ENCODE data around the gene CD9. TPM values are rescaled to one million over a fixed set of nuclear protein-coding genes. Genes with fewer than 3 reads are reported as not detected.

CD9 gene
- total and polyA plus RNA-seq, 2 donors (not counting 1 experiment from before 2014, with no cell fraction given): 7.2 to 12.8 TPM

DNA sequence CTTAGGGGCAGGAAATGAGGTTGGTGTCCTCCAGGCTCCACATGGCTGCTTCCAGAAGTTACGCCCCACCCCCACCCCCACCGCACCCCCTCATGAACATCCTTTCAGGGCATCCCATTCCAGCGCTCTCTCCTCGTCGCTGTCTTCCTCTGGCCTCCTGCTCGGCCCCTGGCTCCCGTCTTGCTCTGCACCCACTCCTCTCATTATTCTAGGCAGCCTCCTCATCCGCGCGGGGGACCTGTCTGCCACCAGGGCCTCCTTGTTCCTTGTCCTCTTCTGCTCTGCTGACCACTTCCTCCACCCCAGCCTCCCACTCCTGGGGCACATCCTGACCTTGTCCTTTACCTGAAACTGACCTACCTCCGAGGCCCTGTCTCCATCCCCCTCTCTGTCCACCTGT is 80.5 kb downstream of the CD9 start:
- no peak overlapping the region for H3K4me3 ChIP-seq (ENCODE audit: control extremely low read depth in 1 of 5, extremely low read depth in 1 of 5, insufficient read depth in 1 of 5, low read depth in 2 of 5, low read length in 4 of 5)
- intact Hi-C loops (cut with micrococcal nuclease): no loop called here
- H2AFZ ChIP-seq (ENCODE audit: insufficient read depth, low read depth, low read length, poor library complexity, severe bottlenecking): no peak overlapping the region
- ChIA-PET CTCF (interaction anchor here (0.6 to 8.2 kb wide), 3 partner anchors 84 to 293 kb away, joined by 4 to 127 read pairs (median 13); partner anchors contain the start of gene CD9), POLR2A (no interaction called here)
- H4K20me1 ChIP-seq (ENCODE audit: control insufficient read depth, insufficient read depth, low read length, poor library complexity, severe bottlenecking): no peaks in the 10 kb centered on the region
- TF ChIP-seq, protein P1, sequence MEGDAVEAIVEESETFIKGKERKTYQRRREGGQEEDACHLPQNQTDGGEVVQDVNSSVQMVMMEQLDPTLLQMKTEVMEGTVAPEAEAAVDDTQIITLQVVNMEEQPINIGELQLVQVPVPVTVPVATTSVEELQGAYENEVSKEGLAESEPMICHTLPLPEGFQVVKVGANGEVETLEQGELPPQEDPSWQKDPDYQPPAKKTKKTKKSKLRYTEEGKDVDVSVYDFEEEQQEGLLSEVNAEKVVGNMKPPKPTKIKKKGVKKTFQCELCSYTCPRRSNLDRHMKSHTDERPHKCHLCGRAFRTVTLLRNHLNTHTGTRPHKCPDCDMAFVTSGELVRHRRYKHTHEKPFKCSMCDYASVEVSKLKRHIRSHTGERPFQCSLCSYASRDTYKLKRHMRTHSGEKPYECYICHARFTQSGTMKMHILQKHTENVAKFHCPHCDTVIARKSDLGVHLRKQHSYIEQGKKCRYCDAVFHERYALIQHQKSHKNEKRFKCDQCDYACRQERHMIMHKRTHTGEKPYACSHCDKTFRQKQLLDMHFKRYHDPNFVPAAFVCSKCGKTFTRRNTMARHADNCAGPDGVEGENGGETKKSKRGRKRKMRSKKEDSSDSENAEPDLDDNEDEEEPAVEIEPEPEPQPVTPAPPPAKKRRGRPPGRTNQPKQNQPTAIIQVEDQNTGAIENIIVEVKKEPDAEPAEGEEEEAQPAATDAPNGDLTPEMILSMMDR (IDR thresholded peaks at IDR 0.05): no peak
- TF ChIP-seq EZH2 (IDR thresholded peaks at IDR 0.05; ENCODE audit: borderline replicate concordance, insufficient read depth, low read depth, low read length, poor library complexity, severe bottlenecking): no peak
- H3K4me2 ChIP-seq (replicated peaks; ENCODE audit: low read depth, low read length, poor library complexity, severe bottlenecking): no peak overlapping the region
- peaks cover 0 to 32% (median 22%) of the 10 kb centered on the region in 4 experiments for H3K27me3 ChIP-seq (replicated peaks in 1 of 4; ENCODE audit: control extremely low read depth in 1 of 4, control insufficient read depth in 3 of 4, insufficient read depth in 4 of 4, low read length in 3 of 4)
- peaks cover 10 to 16% of the 10 kb centered on the region in 2 donors for H3K4me1 ChIP-seq (ENCODE audit: control insufficient read depth in 2 of 2, insufficient read depth in 2 of 2, low read length in 2 of 2)
- 85% methylated on average over 9 of the region's 11 CpGs for WGBS (ENCODE audit: insufficient coverage)
- H3K9me3 ChIP-seq (ENCODE audit: control extremely low read depth in 1 of 3, control insufficient read depth in 2 of 3, insufficient read depth in 1 of 3, low read length in 2 of 3): peaks cover 0 to 3% (median 0%) of the 10 kb centered on the region in 3 donors
- no peaks in the 10 kb centered on the region for H3K9me3 Mint-ChIP-seq (ENCODE audit: insufficient read depth)
- H3K79me2 ChIP-seq (ENCODE audit: control insufficient read depth, insufficient read depth, low read length): no peaks in the 10 kb centered on the region
- H3K27ac ChIP-seq (ENCODE audit: low read length in 2 of 2): no peak overlapping the region
- H3K4me1 Mint-ChIP-seq: peaks cover 6% of the 10 kb centered on the region
- H3K27me3 Mint-ChIP-seq: peaks cover 69% of the 10 kb centered on the region
- ATAC-seq (ENCODE audit: low read depth) (no peak), DNase-seq (no peak)
- H3K27ac Mint-ChIP-seq: peak overlapping the region; percentile 8
- H3K36me3 ChIP-seq (replicated peaks in 1 of 2; ENCODE audit: control extremely low read depth in 1 of 2, control insufficient read depth in 1 of 2, extremely low read depth in 1 of 2, insufficient read depth in 2 of 2, low read length in 1 of 2): no peaks in the 10 kb centered on the region
- H3K4me3 Mint-ChIP-seq: no peak overlapping the region
- H3K9ac ChIP-seq (ENCODE audit: low read length): no peak overlapping the region

DNA sequence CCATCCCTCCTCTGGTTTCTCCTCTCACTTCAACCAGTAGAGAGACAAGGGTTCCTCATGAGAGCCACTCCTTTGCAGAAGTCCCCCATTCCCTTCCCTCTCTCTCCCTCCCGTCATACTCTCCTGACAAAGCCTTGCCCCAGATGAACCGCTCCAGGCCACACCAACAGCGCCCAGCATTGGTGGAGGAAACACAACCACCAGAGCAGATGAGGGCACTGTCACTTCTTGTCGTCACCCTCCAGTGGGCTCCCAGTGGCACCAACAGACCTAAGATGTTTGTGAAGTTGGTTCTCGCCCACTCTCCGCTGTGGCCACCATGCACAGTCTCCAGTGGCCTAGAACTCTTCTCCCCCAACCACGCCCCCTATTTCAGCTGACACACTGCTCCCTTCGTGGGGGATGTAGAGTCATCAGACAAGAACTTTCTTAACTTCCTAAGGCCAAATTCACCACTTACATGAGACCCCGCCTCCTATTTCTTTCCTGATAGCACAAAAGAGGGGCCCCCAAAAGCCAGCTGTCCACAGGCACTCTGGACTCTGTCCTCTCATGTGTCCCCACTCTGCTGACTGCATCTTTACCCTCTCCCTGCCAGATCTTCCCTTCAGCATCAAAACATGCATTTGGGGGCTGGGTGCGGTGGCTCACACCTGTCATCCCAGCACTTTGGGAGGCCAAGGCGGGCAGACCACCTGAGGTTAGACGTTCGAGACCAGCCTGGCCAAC is 81.0 kb downstream of the CD9 start:
- no peak overlapping the region for H3K4me3 ChIP-seq (ENCODE audit: control extremely low read depth in 1 of 5, extremely low read depth in 1 of 5, insufficient read depth in 1 of 5, low read depth in 2 of 5, low read length in 4 of 5)
- ATAC-seq (ENCODE audit: low read depth) (no peak), DNase-seq (no peak)
- no peak overlapping the region for H3K9ac ChIP-seq (ENCODE audit: low read length)
- no peak overlapping the region for H3K27ac Mint-ChIP-seq
- no peak overlapping the region for H3K4me3 Mint-ChIP-seq
- H4K20me1 ChIP-seq (ENCODE audit: control insufficient read depth, insufficient read depth, low read length, poor library complexity, severe bottlenecking): no peaks in the 10 kb centered on the region
- intact Hi-C loops (cut with micrococcal nuclease): no loop called here
- peaks cover 0 to 3% (median 0%) of the 10 kb centered on the region in 3 donors for H3K9me3 ChIP-seq (ENCODE audit: control extremely low read depth in 1 of 3, control insufficient read depth in 2 of 3, insufficient read depth in 1 of 3, low read length in 2 of 3)
- peaks cover 10 to 16% of the 10 kb centered on the region in 2 donors for H3K4me1 ChIP-seq (ENCODE audit: control insufficient read depth in 2 of 2, insufficient read depth in 2 of 2, low read length in 2 of 2)
- 91% methylated on average over 12 of the region's 13 CpGs for WGBS (ENCODE audit: insufficient coverage)
- H3K4me2 ChIP-seq (replicated peaks; ENCODE audit: low read depth, low read length, poor library complexity, severe bottlenecking): no peak overlapping the region
- H3K36me3 ChIP-seq (replicated peaks in 1 of 2; ENCODE audit: control extremely low read depth in 1 of 2, control insufficient read depth in 1 of 2, extremely low read depth in 1 of 2, insufficient read depth in 2 of 2, low read length in 1 of 2): no peaks in the 10 kb centered on the region
- no peak overlapping the region for H2AFZ ChIP-seq (ENCODE audit: insufficient read depth, low read depth, low read length, poor library complexity, severe bottlenecking)
- H3K27ac ChIP-seq (ENCODE audit: low read length in 2 of 2): no peak overlapping the region
- ChIA-PET CTCF (interaction anchor here (0.8 to 7.5 kb wide), 2 partner anchors 80 to 87 kb away, joined by 3 to 94 read pairs; no protein-coding TSS in a partner anchor), POLR2A (no interaction called here)
- TF ChIP-seq EZH2 (IDR thresholded peaks at IDR 0.05; ENCODE audit: borderline replicate concordance, insufficient read depth, low read depth, low read length, poor library complexity, severe bottlenecking): no peak
- TF ChIP-seq, protein P1 (IDR thresholded peaks at IDR 0.05): no peak
- H3K27me3 ChIP-seq (replicated peaks in 1 of 4; ENCODE audit: control extremely low read depth in 1 of 4, control insufficient read depth in 3 of 4, insufficient read depth in 4 of 4, low read length in 3 of 4): peaks cover 0 to 32% (median 22%) of the 10 kb centered on the region in 4 experiments
- peaks cover 66% of the 10 kb centered on the region for H3K27me3 Mint-ChIP-seq
- H3K4me1 Mint-ChIP-seq: peaks cover 6% of the 10 kb centered on the region
- H3K9me3 Mint-ChIP-seq (ENCODE audit: insufficient read depth): no peaks in the 10 kb centered on the region
- H3K79me2 ChIP-seq (ENCODE audit: control insufficient read depth, insufficient read depth, low read length): no peaks in the 10 kb centered on the region

Measured in B cell (primary cell).